GM21526 (cell line): ENCODE data around the gene ZNF512B.
"Not testable (repeated sequence)": the region's sequence is repeated elsewhere in the genome, so short reads cannot be mapped to it uniquely, and the experiment has no call there.

Experiments
- ATAC-seq: cut with Tn5 transposase; IDR thresholded peaks from one replicate; pipeline ENCODE4 v1.9.1; 2021; ENCODE audit warnings: moderate library complexity; ENCODE audit not compliant: unreplicated experiment, low FRiP score

The ZNF512B gene, protein sequence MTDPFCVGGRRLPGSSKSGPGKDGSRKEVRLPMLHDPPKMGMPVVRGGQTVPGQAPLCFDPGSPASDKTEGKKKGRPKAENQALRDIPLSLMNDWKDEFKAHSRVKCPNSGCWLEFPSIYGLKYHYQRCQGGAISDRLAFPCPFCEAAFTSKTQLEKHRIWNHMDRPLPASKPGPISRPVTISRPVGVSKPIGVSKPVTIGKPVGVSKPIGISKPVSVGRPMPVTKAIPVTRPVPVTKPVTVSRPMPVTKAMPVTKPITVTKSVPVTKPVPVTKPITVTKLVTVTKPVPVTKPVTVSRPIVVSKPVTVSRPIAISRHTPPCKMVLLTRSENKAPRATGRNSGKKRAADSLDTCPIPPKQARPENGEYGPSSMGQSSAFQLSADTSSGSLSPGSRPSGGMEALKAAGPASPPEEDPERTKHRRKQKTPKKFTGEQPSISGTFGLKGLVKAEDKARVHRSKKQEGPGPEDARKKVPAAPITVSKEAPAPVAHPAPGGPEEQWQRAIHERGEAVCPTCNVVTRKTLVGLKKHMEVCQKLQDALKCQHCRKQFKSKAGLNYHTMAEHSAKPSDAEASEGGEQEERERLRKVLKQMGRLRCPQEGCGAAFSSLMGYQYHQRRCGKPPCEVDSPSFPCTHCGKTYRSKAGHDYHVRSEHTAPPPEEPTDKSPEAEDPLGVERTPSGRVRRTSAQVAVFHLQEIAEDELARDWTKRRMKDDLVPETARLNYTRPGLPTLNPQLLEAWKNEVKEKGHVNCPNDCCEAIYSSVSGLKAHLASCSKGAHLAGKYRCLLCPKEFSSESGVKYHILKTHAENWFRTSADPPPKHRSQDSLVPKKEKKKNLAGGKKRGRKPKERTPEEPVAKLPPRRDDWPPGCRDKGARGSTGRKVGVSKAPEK

GRCh38 chr20:63969838-63970713 lies at the start of gene ZNF512B:
Gene ZNF512B (minus strand): TSS chr20:63969930. CDS start chr20:63967950, 1,980 bp downstream.
- ATAC-seq: no peak

DNA sequence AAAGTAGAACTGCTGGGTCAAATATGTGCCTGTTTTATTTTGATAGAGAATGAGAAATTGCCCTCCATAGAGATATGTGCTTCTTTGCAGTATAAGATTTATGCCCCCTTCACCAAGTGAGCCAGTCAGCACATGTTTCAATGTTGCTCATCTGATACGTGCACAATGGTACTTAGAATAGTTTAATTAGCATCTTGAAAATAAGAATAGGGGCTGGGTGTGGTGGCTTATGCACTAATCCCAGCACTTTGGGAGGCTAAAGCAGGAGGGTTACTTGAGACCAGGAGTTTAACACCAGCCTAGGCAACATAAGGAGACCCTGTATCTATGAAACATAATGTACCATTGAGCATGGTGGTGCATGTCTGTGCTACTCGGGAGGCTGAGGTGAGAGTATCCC lies 45.9 kb upstream of the ZNF512B start:
- no peak for ATAC-seq

DNA sequence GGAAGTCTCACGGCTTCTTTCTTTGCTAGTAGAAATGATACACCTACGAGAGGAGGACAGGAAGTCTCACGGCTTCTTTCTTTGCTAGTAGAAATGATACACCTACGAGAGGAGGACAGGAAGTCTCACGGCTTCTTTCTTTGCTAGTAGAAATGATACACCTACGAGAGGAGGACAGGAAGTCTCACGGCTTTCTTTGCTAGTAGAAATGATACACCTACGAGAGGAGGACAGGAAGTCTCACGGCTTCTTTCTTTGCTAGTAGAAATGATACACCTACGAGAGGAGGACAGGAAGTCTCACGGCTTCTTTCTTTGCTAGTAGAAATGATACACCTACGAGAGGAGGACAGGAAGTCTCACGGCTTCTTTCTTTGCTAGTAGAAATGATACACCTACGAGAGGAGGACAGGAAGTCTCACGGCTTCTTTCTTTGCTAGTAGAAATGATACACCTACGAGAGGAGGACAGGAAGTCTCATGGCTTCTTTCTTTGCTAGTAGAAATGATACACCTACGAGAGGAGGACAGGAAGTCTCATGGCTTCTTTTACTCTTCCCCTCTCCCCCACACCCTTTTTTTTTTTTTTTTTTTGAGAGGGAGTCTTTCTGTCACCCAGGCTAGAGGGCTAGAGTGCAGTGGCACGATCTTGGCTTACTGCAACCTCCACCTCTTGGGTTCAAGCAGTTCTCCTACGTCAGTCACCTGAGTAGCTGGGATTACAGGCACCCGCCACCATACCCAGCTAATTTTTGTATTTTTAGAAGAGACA lies 42.8 kb upstream of the ZNF512B start:
- ATAC-seq: not testable (repeated sequence)

GRCh38 chr20:64011366-64011779 lies 41.6 kb upstream of the ZNF512B start:
- no peak for ATAC-seq

DNA sequence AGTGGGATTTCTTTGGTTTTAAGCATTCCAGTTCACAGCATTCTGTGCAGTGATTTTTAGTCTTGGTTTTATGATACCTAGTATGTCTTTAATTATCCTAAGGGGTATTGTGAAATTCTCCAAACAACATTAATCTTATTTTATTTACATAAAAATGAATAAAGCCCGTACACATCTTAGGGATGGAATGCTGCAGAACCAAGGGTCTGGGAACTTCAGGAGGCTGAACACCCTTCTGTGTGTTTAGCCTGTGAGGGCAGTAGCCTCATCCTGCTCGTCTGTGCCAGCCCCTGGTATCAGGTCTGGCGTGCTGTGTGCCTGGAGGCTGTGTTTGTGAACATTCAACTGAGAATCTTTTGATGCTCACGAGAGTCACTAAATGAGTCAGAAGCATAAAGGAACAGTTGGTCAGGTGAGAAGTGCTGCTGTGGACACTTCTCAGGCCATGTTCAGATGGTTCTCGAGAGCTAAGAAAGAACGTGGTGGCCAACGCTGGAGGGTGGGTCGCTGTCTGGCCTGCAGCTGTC lies 41.0 kb upstream of the ZNF512B start:
- ATAC-seq: no peak

DNA sequence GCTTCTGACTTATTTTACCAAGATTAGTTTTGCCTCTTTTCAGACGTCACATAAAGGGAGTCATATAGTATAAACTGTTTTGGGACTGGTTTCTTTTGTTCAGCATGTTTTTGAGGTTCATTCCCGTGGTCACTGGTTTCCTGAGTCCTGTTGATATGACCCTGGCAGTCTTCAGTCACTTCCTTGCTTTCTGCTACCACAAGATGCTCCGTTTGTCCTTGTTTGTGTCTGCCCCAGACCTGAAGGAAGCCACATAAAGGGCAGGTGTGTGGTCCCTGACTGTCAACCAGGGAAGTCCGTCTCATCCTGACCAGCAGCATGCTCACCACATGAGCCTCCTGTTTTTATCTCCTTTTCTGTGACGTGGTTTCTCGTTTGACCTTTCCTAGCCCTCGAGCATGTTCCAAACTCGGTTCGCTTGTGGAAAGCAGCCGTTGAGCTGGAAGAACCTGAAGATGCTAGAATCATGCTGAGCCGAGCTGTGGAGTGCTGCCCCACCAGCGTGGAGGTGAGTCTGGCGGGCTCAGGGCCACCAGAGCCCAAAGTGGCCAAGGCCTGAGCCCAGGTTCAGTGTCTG lies 40.2 kb upstream of the ZNF512B start:
- no peak for ATAC-seq

GRCh38 chr20:64006902-64007301 lies 37.2 kb upstream of the ZNF512B start:
- no peak for ATAC-seq

GRCh38 chr20:64006490-64006889 lies 36.8 kb upstream of the ZNF512B start:
- no peak for ATAC-seq

DNA sequence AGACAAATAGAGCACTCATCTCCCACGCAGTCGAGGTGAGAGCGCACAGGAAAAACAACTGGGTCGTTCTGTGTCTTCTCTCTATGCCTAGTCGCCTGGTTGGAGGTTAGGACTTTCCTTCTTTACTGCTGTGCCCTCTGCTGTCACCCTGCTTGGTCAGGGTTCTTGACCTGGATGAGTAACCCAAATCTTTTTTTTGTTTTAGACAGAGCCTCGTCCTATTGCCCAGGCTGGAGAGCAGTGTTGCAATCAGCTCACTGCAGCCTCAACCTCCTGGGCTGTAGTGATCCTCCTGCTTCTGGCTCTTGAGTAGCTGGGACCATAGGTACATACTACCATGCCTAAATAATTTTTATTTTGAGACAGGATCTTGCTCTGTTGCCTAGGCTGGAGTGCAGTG lies 35.7 kb upstream of the ZNF512B start:
- ATAC-seq: no peak

GRCh38 chr20:64003960-64004725 lies 34.4 kb upstream of the ZNF512B start:
- no peak for ATAC-seq

DNA sequence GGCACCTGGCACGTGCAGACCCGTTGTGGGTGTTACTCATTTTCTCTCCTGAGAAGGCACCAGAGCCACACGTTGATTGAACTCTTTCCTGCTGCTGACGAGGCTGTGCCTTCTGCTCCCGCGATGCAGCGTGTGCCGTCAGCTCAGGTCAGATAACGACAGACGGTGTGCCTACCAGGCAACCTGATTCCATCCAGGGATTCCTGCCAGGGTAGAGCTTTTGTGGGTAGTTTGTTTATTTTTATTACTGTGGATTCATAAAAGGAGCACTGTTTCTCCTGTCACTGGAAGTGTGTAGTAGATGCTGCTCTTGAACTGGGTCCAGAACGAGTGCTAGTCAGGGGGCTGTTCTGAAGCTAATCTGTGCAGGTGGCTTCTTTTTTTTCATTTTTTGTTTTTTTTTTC lies 31.9 kb upstream of the ZNF512B start:
- ATAC-seq: no peak

DNA sequence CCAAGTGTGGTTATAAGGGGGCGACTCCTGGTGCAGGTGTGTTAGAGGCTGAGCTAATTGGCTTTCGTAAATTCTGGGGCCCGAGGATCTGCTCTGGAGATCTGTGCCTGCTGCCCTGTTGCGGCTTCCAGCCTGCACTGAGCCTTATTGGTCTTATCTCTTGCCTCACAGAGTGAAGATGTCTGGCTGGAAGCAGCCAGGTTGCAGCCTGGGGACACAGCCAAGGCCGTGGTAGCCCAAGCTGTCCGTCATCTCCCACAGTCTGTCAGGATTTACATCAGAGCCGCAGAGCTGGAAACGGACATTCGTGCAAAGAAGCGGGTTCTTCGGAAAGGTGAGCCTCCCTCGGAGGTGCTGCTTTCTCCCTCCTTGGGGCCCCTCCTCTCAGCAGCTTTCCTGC lies 31.2 kb upstream of the ZNF512B start:
- ATAC-seq: no peak

GRCh38 chr20:63982937-63983336 lies 13.2 kb upstream of the ZNF512B start:
- ATAC-seq: no peak

- ATAC-seq: no peak
These were observed 11.3 kb upstream of the ZNF512B start, which contains the start of gene PRPF6 for GRCh38 chr20:63980806-63981728. Gene PRPF6 (plus strand): TSS chr20:63981132. CDS start chr20:63981246, 114 bp downstream.

GRCh38 chr20:63980317-63980805 lies 10.6 kb upstream of the ZNF512B start:
- no peak for ATAC-seq

- ATAC-seq: no peak
These were observed 10.0 kb upstream of the ZNF512B start, which contains the start of gene SAMD10 for GRCh38 chr20:63979557-63980316. Gene SAMD10 (minus strand): TSS chr20:63979642. CDS start chr20:63979467, 175 bp downstream.
